Bladder microvascular endothelial cell (primary cell): Measurements from ENCODE around the gene FCGR1A. TPM values are rescaled to one million over a fixed set of nuclear protein-coding genes. Genes with fewer than 3 reads are reported as not detected.

Experiments used
- total RNA-seq: library from RNA; depleted of rRNA; stranded (reverse); fragments of >200 nt; gene quantifications from 2 replicates; pipeline ENCODE4 v1.2.3, GENCODE V29; 2014

FCGR1A gene
- not detected in 2 replicates for total RNA-seq

DNA sequence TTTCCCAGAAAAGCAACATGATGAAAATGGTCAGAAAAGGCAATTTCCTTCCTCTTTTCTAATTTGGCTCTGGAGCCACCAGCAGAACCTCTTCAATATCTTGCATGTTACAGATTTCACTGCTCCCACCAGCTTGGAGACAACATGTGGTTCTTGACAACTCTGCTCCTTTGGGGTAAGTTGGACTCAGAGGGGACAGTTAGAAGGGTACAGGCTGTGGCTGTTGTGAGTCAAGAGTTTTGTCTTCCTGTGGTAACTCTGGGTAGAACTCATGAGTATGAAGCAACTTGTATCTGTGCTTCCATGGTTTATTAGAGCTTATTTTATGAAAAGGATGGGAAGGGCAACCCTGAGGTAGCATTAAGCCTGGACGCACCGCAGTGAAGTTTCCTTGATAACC lies at the start of gene FCGR1A:
TSS of gene FCGR1A (plus strand) at position 95 of the 400 bp plus-strand sequence. CDS start at position 145, 50 bp downstream.

Other genes with a start within 250 kb of the FCGR1A start
- gene PPIAL4C, start 198.8 kb upstream of the FCGR1A start, total RNA-seq, result not detected in 2 replicates
- gene BOLA1, start 116.9 kb downstream of the FCGR1A start, total RNA-seq, result 7.8 and 8.3 TPM in 2 replicates
- gene SV2A, start 135.2 kb downstream of the FCGR1A start, total RNA-seq, result 0.32 and 3.3 TPM in 2 replicates
- gene SF3B4, start 145.1 kb downstream of the FCGR1A start, total RNA-seq, result 6.2 and 18.9 TPM in 2 replicates
- 0.16 and 0.94 TPM in 2 replicates for gene MTMR11, start 154.2 kb downstream of the FCGR1A start, total RNA-seq
- gene OTUD7B, start 228.0 kb downstream of the FCGR1A start, total RNA-seq, result 8.4 and 16.9 TPM in 2 replicates